Stimulated activated CD4-positive, alpha-beta T cell treated with anti-CD3 and anti-CD28 coated beads, TNF-alpha, amount 100 ng/mL, for 1 hour (primary cell): ENCODE data around the gene PNPLA3.
A peak's percentile ranks its signal among the peaks of the same experiment; 100 is the strongest.

Source experiments
- DNase-seq, 3 donors: peaks; one replicate each; pipeline ENCODE4 v3.0.0-alpha.2; 2020; ENCODE audit warnings: low read depth in 3 of 3, low spot score in 1 of 3

PNPLA3 gene

GRCh38 chr22:43988960-43989359, 65.4 kb downstream of the PNPLA3 start:
- DNase-seq = no peak

GRCh38 chr22:43990044-43990443, 66.4 kb downstream of the PNPLA3 start:
- no peak for DNase-seq

GRCh38 chr22:43991316-43992020, 67.9 kb downstream of the PNPLA3 start:
- DNase-seq = no peak

- DNase-seq = no peak
These were observed 68.8 kb downstream of the PNPLA3 start for GRCh38 chr22:43992331-43992821.

DNA sequence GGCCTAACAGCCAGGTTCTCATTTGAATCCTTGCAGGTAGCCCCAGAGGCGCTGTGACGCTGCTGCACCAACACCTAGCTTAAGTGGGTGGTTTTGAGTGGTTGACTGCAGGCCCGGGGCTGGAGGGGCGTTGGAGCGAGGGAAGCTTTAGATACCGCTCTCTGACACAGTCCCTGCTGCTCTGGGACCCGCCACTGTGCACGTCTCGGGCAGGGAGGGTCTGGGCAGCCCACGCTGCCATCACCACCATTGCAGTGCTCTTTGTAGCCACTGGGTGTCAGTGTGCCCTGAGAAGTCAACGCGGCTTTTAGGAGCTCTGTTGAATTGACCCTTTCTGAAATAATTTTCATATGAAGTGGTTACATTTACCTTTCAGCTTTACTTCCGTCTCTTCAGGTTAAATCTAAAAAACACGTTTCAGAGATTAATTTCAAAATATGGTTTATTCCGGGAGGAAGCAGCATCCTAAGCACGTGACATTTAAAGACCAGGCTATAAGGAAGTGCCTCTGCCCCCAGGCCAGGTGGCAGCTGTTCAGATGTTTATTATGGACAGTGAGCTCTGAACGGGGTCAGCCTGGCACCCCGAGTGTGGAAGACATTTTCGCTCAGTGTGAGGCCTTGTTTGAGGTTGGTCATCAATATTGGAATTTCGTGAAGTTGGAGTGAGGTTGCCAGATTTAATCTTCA, 69.6 kb downstream of the PNPLA3 start:
- DNase-seq = peak in 2 of 3 donors; percentile 22 to 39

- DNase-seq = no peak
These were observed 70.4 kb downstream of the PNPLA3 start for GRCh38 chr22:43994006-43994405.

- no peak for DNase-seq
These were observed 70.8 kb downstream of the PNPLA3 start for GRCh38 chr22:43994416-43994815.

DNA sequence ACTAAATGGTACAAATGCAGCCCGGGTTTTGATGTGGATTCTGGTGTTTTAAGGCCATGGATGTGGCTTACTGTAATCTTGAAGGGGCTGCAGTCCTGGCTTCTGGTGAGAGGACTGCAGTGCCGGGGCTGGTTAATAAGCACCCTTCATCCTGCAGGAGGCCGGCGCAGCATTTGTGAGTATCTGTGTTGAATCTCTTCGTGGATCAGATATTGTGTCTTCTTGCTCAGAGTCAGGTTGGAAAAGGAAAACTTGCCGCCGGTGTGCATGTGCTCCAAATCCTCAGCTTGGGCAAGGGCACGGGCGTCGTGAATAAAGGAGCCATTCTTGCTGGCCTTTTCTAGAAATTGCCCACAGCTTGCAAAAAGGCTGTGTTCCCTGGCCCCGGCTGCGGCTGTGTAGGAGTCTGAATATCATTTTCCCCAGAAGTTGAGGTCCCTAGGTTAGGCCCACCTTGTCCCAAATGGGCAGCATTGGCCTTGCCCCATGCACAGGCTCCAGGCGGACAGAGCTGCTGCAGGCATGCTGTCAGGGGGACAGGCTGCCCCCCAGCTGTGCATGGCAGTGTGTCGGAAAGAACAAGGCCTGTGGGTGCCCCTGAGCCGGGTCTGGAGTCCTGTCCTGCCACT, 71.6 kb downstream of the PNPLA3 start:
- no peak for DNase-seq

GRCh38 chr22:43995798-43996169, 72.2 kb downstream of the PNPLA3 start:
- no peak for DNase-seq

- peak; percentile 20 to 46 (median 33) for DNase-seq
These were observed 72.8 kb downstream of the PNPLA3 start for GRCh38 chr22:43996170-43996980.

DNA sequence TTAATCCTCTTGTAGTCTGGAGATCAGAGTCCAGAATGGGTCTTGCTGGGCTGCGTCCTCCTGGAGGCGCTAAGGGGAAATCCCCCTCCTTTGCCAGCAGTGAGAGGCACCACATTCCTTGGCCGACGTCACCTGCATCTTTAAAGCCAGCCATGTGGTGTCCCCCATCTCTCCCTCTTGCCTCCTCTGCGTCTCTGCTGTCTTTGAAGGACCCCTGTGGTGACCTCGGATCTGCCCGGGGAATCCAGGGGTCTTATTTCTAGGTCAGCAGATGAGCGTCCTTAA, 73.3 kb downstream of the PNPLA3 start:
- DNase-seq = no peak
